ENCODE data around the gene ANKRD34B.

Gene ANKRD34B

GRCh38 chr5:80600943-80601693 is 31.0 kb upstream of the ANKRD34B start:
- no peak overlapping the region for H2BK12ac ChIP-seq (ENCODE audit: low read length)
- no peak overlapping the region for H3K4ac ChIP-seq (ENCODE audit: low read length)
- peaks cover 1 to 2% of the 10 kb centered on the region in 2 donors for H3K4me1 ChIP-seq (ENCODE audit: control insufficient read depth in 2 of 2, insufficient read depth in 1 of 2, low read depth in 1 of 2, low read length in 2 of 2)
- no peak overlapping the region for H3K4me3 ChIP-seq (ENCODE audit: low read length in 2 of 2)
- H3K18ac ChIP-seq (ENCODE audit: low read length) = no peak overlapping the region
- no peak overlapping the region for H3K23ac ChIP-seq (ENCODE audit: low read depth, low read length, poor library complexity)
- H2BK5ac ChIP-seq (ENCODE audit: low read length) = no peak overlapping the region
- no peaks in the 10 kb centered on the region for H3K9me3 ChIP-seq (replicated peaks in 1 of 2; ENCODE audit: control insufficient read depth in 2 of 2, insufficient read depth in 1 of 2, low read depth in 1 of 2, low read length in 2 of 2)
- no peak overlapping the region for H4K91ac ChIP-seq (ENCODE audit: low read depth, low read length, poor library complexity)
- H3K9ac ChIP-seq (ENCODE audit: low read depth, low read length, poor library complexity) = no peak overlapping the region
- no peak for DNase-seq (ENCODE audit: low spot score)
- no peaks in the 10 kb centered on the region for H3K27me3 ChIP-seq (ENCODE audit: control insufficient read depth in 3 of 3, insufficient read depth in 3 of 3, low read depth in 1 of 3, low read length in 3 of 3)
- H3K36me3 ChIP-seq (replicated peaks in 1 of 2; ENCODE audit: control insufficient read depth in 2 of 2, insufficient read depth in 2 of 2, low read length in 2 of 2) = no peaks in the 10 kb centered on the region
- no peak overlapping the region for H3K14ac ChIP-seq (ENCODE audit: low read length)
- WGBS, 2 donors (ENCODE audit: extremely low coverage in 2 of 2, insufficient read length in 2 of 2, insufficient replicate concordance in 1 of 2) = no CpG with 5 or more reads among the region's 2 CpGs
- H2BK15ac ChIP-seq (ENCODE audit: low read length) = no peak overlapping the region
- H2AK5ac ChIP-seq (ENCODE audit: low read depth, low read length) = no peak overlapping the region
- H3K27ac ChIP-seq (replicated peaks; ENCODE audit: low read length) = no peak overlapping the region
- H2AFZ ChIP-seq (ENCODE audit: low read length) = no peak overlapping the region
- no peak overlapping the region for H4K8ac ChIP-seq (ENCODE audit: low read depth, low read length)
- no peak overlapping the region for H2BK120ac ChIP-seq (ENCODE audit: low read depth, low read length)
- H3K79me1 ChIP-seq (ENCODE audit: low read depth, low read length) = no peaks in the 10 kb centered on the region
- no peak overlapping the region for H3K4me2 ChIP-seq (ENCODE audit: insufficient read depth, low read length, poor library complexity, severe bottlenecking)

GRCh38 chr5:80597500-80597899 is 27.4 kb upstream of the ANKRD34B start:
- no peak overlapping the region for H2AFZ ChIP-seq (ENCODE audit: low read length)
- H3K4ac ChIP-seq (ENCODE audit: low read length) = no peak overlapping the region
- H3K4me2 ChIP-seq (ENCODE audit: insufficient read depth, low read length, poor library complexity, severe bottlenecking) = no peak overlapping the region
- H2BK5ac ChIP-seq (ENCODE audit: low read length) = no peak overlapping the region
- no peaks in the 10 kb centered on the region for H3K79me1 ChIP-seq (ENCODE audit: low read depth, low read length)
- H3K27ac ChIP-seq (replicated peaks; ENCODE audit: low read length) = no peak overlapping the region
- no peak overlapping the region for H2BK12ac ChIP-seq (ENCODE audit: low read length)
- no peaks in the 10 kb centered on the region for H3K36me3 ChIP-seq (replicated peaks in 1 of 2; ENCODE audit: control insufficient read depth in 2 of 2, insufficient read depth in 2 of 2, low read length in 2 of 2)
- no peaks in the 10 kb centered on the region for H3K27me3 ChIP-seq (ENCODE audit: control insufficient read depth in 3 of 3, insufficient read depth in 3 of 3, low read depth in 1 of 3, low read length in 3 of 3)
- H3K14ac ChIP-seq (ENCODE audit: low read length) = no peak overlapping the region
- no peak overlapping the region for H3K9ac ChIP-seq (ENCODE audit: low read depth, low read length, poor library complexity)
- no peak overlapping the region for H3K18ac ChIP-seq (ENCODE audit: low read length)
- no peak overlapping the region for H4K91ac ChIP-seq (ENCODE audit: low read depth, low read length, poor library complexity)
- H4K8ac ChIP-seq (ENCODE audit: low read depth, low read length) = no peak overlapping the region
- H3K23ac ChIP-seq (ENCODE audit: low read depth, low read length, poor library complexity) = no peak overlapping the region
- H3K4me1 ChIP-seq (ENCODE audit: control insufficient read depth in 2 of 2, insufficient read depth in 1 of 2, low read depth in 1 of 2, low read length in 2 of 2) = peaks cover 3 to 6% of the 10 kb centered on the region in 2 donors
- no peak overlapping the region for H2BK15ac ChIP-seq (ENCODE audit: low read length)
- WGBS, 2 donors (ENCODE audit: extremely low coverage in 2 of 2, insufficient read length in 2 of 2, insufficient replicate concordance in 1 of 2) = no CpG with 5 or more reads among the region's 7 CpGs
- no peak overlapping the region for H2AK5ac ChIP-seq (ENCODE audit: low read depth, low read length)
- H3K4me3 ChIP-seq (ENCODE audit: low read length in 2 of 2) = no peak overlapping the region
- no peak overlapping the region for H2BK120ac ChIP-seq (ENCODE audit: low read depth, low read length)
- DNase-seq (ENCODE audit: low spot score) = no peak
- no peaks in the 10 kb centered on the region for H3K9me3 ChIP-seq (replicated peaks in 1 of 2; ENCODE audit: control insufficient read depth in 2 of 2, insufficient read depth in 1 of 2, low read depth in 1 of 2, low read length in 2 of 2)

DNA sequence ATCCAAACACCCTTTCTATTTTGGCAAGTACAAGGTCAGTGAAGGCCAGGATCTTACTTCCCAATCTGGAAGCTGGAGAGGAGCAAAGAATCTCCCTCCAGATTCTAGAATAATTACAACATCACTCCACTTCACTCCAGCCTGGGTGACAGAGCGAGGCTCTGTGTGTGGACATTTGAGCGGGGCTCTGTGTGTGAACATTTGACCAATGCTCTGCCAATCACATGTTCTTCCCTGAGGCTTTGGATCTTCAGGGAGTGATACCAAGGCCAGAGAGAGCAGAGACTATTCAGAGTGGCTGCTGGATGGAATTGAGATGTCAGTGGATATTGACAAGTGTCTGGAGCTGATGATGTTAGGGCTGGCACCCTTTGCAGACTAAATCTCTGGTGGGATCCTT is 24.7 kb upstream of the ANKRD34B start:
- Histone ChIP-seq H3K18ac (ENCODE audit: low read length) (peak overlapping the region; percentile 35), H3K79me1 (ENCODE audit: low read depth, low read length) (no peaks in the 10 kb centered on the region), H2AK5ac (ENCODE audit: low read depth, low read length) (no peak overlapping the region), H3K4me1 (ENCODE audit: control insufficient read depth in 2 of 2, insufficient read depth in 1 of 2, low read depth in 1 of 2, low read length in 2 of 2) (peaks cover 3 to 6% of the 10 kb centered on the region in 2 donors), H3K4me3 (ENCODE audit: low read length in 2 of 2) (no peak overlapping the region), H3K23ac (ENCODE audit: low read depth, low read length, poor library complexity) (no peak overlapping the region), H2AFZ (ENCODE audit: low read length) (peak overlapping the region; percentile 58), H3K4ac (ENCODE audit: low read length) (no peak overlapping the region), H2BK5ac (ENCODE audit: low read length) (no peak overlapping the region), H3K14ac (ENCODE audit: low read length) (no peak overlapping the region), H3K27me3 (ENCODE audit: control insufficient read depth in 3 of 3, insufficient read depth in 3 of 3, low read depth in 1 of 3, low read length in 3 of 3) (no peaks in the 10 kb centered on the region), H3K9me3 (replicated peaks in 1 of 2; ENCODE audit: control insufficient read depth in 2 of 2, insufficient read depth in 1 of 2, low read depth in 1 of 2, low read length in 2 of 2) (no peaks in the 10 kb centered on the region), H3K4me2 (ENCODE audit: insufficient read depth, low read length, poor library complexity, severe bottlenecking) (no peak overlapping the region), H3K36me3 (replicated peaks in 1 of 2; ENCODE audit: control insufficient read depth in 2 of 2, insufficient read depth in 2 of 2, low read length in 2 of 2) (no peaks in the 10 kb centered on the region), H4K91ac (ENCODE audit: low read depth, low read length, poor library complexity) (no peak overlapping the region), H4K8ac (ENCODE audit: low read depth, low read length) (no peak overlapping the region), H2BK120ac (ENCODE audit: low read depth, low read length) (no peak overlapping the region), H3K9ac (ENCODE audit: low read depth, low read length, poor library complexity) (no peak overlapping the region), H2BK12ac (ENCODE audit: low read length) (no peak overlapping the region), H2BK15ac (ENCODE audit: low read length) (no peak overlapping the region), H3K27ac (replicated peaks; ENCODE audit: low read length) (no peak overlapping the region)
- WGBS, 2 donors (ENCODE audit: extremely low coverage in 2 of 2, insufficient read length in 2 of 2, insufficient replicate concordance in 1 of 2) = no CpG with 5 or more reads among the region's 2 CpGs
- no peak for DNase-seq (ENCODE audit: low spot score)

GRCh38 chr5:80592761-80593160 is 22.7 kb upstream of the ANKRD34B start:
- no peak overlapping the region for H2BK120ac ChIP-seq (ENCODE audit: low read depth, low read length)
- WGBS, 2 donors (ENCODE audit: extremely low coverage in 2 of 2, insufficient read length in 2 of 2, insufficient replicate concordance in 1 of 2) = no CpG with 5 or more reads among the region's 2 CpGs
- no peak overlapping the region for H3K4ac ChIP-seq (ENCODE audit: low read length)
- no peak overlapping the region for H3K27ac ChIP-seq (replicated peaks; ENCODE audit: low read length)
- no peak overlapping the region for H2BK5ac ChIP-seq (ENCODE audit: low read length)
- no peak overlapping the region for H3K9ac ChIP-seq (ENCODE audit: low read depth, low read length, poor library complexity)
- no peak overlapping the region for H4K91ac ChIP-seq (ENCODE audit: low read depth, low read length, poor library complexity)
- no peak overlapping the region for H4K8ac ChIP-seq (ENCODE audit: low read depth, low read length)
- H3K4me1 ChIP-seq (ENCODE audit: control insufficient read depth in 2 of 2, insufficient read depth in 1 of 2, low read depth in 1 of 2, low read length in 2 of 2) = peaks cover 4 to 8% of the 10 kb centered on the region in 2 donors
- H2AFZ ChIP-seq (ENCODE audit: low read length) = peak overlapping the region; percentile 2
- no peak overlapping the region for H2BK15ac ChIP-seq (ENCODE audit: low read length)
- H2BK12ac ChIP-seq (ENCODE audit: low read length) = no peak overlapping the region
- H3K79me1 ChIP-seq (ENCODE audit: low read depth, low read length) = no peaks in the 10 kb centered on the region
- no peak overlapping the region for H3K4me3 ChIP-seq (ENCODE audit: low read length in 2 of 2)
- no peaks in the 10 kb centered on the region for H3K9me3 ChIP-seq (replicated peaks in 1 of 2; ENCODE audit: control insufficient read depth in 2 of 2, insufficient read depth in 1 of 2, low read depth in 1 of 2, low read length in 2 of 2)
- H3K14ac ChIP-seq (ENCODE audit: low read length) = no peak overlapping the region
- no peak overlapping the region for H3K4me2 ChIP-seq (ENCODE audit: insufficient read depth, low read length, poor library complexity, severe bottlenecking)
- no peak overlapping the region for H2AK5ac ChIP-seq (ENCODE audit: low read depth, low read length)
- H3K23ac ChIP-seq (ENCODE audit: low read depth, low read length, poor library complexity) = no peak overlapping the region
- no peak for DNase-seq (ENCODE audit: low spot score)
- no peaks in the 10 kb centered on the region for H3K36me3 ChIP-seq (replicated peaks in 1 of 2; ENCODE audit: control insufficient read depth in 2 of 2, insufficient read depth in 2 of 2, low read length in 2 of 2)
- peak overlapping the region; percentile 65 for H3K18ac ChIP-seq (ENCODE audit: low read length)
- H3K27me3 ChIP-seq (ENCODE audit: control insufficient read depth in 3 of 3, insufficient read depth in 3 of 3, low read depth in 1 of 3, low read length in 3 of 3) = no peaks in the 10 kb centered on the region

Measured in neuronal stem cell (in vitro differentiated cells).